ENCODE results near the gene PPA1. TPM values are rescaled to one million over a fixed set of nuclear protein-coding genes. Genes with fewer than 3 reads are reported as not detected.

Gene PPA1
- 79.3 TPM for total RNA-seq

GRCh38 chr10:70233109-70233938, at the start of gene PPA1:
PPA1 (minus strand) TSS chr10:70233429; CDS start chr10:70233327, 102 bp downstream.
- no peaks in the 10 kb centered on the region for H3K27me3 ChIP-seq
- H3K27ac ChIP-seq = peak within 1 kb of the TSS; percentile 77
- H3K9me3 ChIP-seq = no peaks in the 10 kb centered on the region
- peak in 1 of 2 donors; percentile 94 for DNase-seq (ENCODE audit: extremely low spot score in 2 of 2)
- H3K4me1 ChIP-seq = peaks cover 31% of the 10 kb centered on the region
- no peaks in the 10 kb centered on the region for H3K36me3 ChIP-seq
- TF ChIP-seq POLR2AphosphoS5 (IDR thresholded peaks at IDR 0.05; ENCODE audit: insufficient read depth in 1 of 2, low read depth in 1 of 2) (peak; percentile 44 to 88), CTCF (IDR thresholded peaks at IDR 0.05) (no peak), POLR2A (IDR thresholded peaks at IDR 0.05) (peak in 1 of 2 donors; percentile 75)
- peak within 1 kb of the TSS; percentile 87 to 94 for H3K4me3 ChIP-seq
- intact Hi-C loops (cut with DNase I) = no loop called here

GRCh38 chr10:70281609-70282008, 48.4 kb upstream of the PPA1 start:
- H3K27ac ChIP-seq = no peak overlapping the region
- no peak for DNase-seq (ENCODE audit: extremely low spot score in 2 of 2)
- no peak overlapping the region for H3K4me3 ChIP-seq
- peaks cover 9% of the 10 kb centered on the region for H3K27me3 ChIP-seq
- TF ChIP-seq POLR2AphosphoS5 (IDR thresholded peaks at IDR 0.05; ENCODE audit: insufficient read depth in 1 of 2, low read depth in 1 of 2) (no peak), POLR2A (IDR thresholded peaks at IDR 0.05) (no peak), CTCF (IDR thresholded peaks at IDR 0.05) (no peak)
- H3K36me3 ChIP-seq = no peaks in the 10 kb centered on the region
- intact Hi-C loops (cut with DNase I) = no loop called here
- peaks cover 10% of the 10 kb centered on the region for H3K4me1 ChIP-seq
- H3K9me3 ChIP-seq = no peaks in the 10 kb centered on the region

- intact Hi-C loops (cut with DNase I) = no loop called here
- Histone ChIP-seq H3K36me3 (no peaks in the 10 kb centered on the region), H3K9me3 (no peaks in the 10 kb centered on the region)
These were observed 46.9 kb upstream of the PPA1 start for GRCh38 chr10:70280099-70280498.

GRCh38 chr10:70277396-70278030, 44.3 kb upstream of the PPA1 start:
- H3K27me3 ChIP-seq = no peaks in the 10 kb centered on the region
- intact Hi-C loops (cut with DNase I) = no loop called here
- H3K36me3 ChIP-seq = no peaks in the 10 kb centered on the region
- H3K4me1 ChIP-seq = peaks cover 4% of the 10 kb centered on the region
- TF ChIP-seq CTCF (IDR thresholded peaks at IDR 0.05) = no peak
- no peak for TF ChIP-seq POLR2AphosphoS5 (IDR thresholded peaks at IDR 0.05; ENCODE audit: insufficient read depth in 1 of 2, low read depth in 1 of 2)
- TF ChIP-seq POLR2A (IDR thresholded peaks at IDR 0.05) = no peak
- H3K9me3 ChIP-seq = no peaks in the 10 kb centered on the region
- DNase-seq (ENCODE audit: extremely low spot score in 2 of 2) = no peak
- H3K4me3 ChIP-seq = no peak overlapping the region
- no peak overlapping the region for H3K27ac ChIP-seq

More at GRCh38 chr10:70280099-70280498, 46.9 kb upstream of the PPA1 start:
- H3K4me1 ChIP-seq = peaks cover 10% of the 10 kb centered on the region
- H3K27ac ChIP-seq = no peak overlapping the region
- TF ChIP-seq CTCF (IDR thresholded peaks at IDR 0.05) (no peak), POLR2A (IDR thresholded peaks at IDR 0.05) (no peak), POLR2AphosphoS5 (IDR thresholded peaks at IDR 0.05; ENCODE audit: insufficient read depth in 1 of 2, low read depth in 1 of 2) (no peak)
- no peak overlapping the region for H3K4me3 ChIP-seq
- DNase-seq (ENCODE audit: extremely low spot score in 2 of 2) = no peak
- peaks cover 9% of the 10 kb centered on the region for H3K27me3 ChIP-seq
